SK-N-SH treated with all-trans-retinoic acid at 6 μM for 48 hours (cell line): ENCODE data around the gene PCDHGA5.

Experiments used
- ARNTL ChIP-seq: fragments of 450-650 bp; formaldehyde crosslinking; IDR thresholded peaks from 2 replicates; pipeline ENCODE4 v1.5.0; 2020; ENCODE audit warnings: low read depth, mild to moderate bottlenecking, moderate library complexity, borderline replicate concordance
- BACH2 ChIP-seq: fragments of 250-450 bp; sonication (Bioruptor Pico); IDR thresholded peaks from 2 replicates; pipeline ENCODE4 v1.9.0; 2021; ENCODE audit warnings: mild to moderate bottlenecking, borderline replicate concordance
- RARB ChIP-seq: fragments of 250-450 bp; sonication (Bioruptor Pico); IDR thresholded peaks from 2 replicates; pipeline ENCODE4 v1.8.0; 2021; ENCODE audit warnings: mild to moderate bottlenecking, moderate library complexity
- TOX ChIP-seq: fragments of 250-450 bp; sonication (Bioruptor Pico); IDR thresholded peaks from 2 replicates; pipeline ENCODE4 v1.8.0; 2021; ENCODE audit warnings: mild to moderate bottlenecking, moderate library complexity, borderline replicate concordance
- ZFP30 ChIP-seq: fragments of 450-650 bp; formaldehyde crosslinking; IDR thresholded peaks from 2 replicates; pipeline ENCODE4 v1.5.0; 2022; ENCODE audit warnings: mild to moderate bottlenecking, moderate library complexity
- ZNF565 ChIP-seq: fragments of 450-650 bp; formaldehyde crosslinking; conservative IDR thresholded peaks from 2 replicates; pipeline ENCODE4 v1.5.0; 2020; ENCODE audit warnings: low read depth, mild to moderate bottlenecking, moderate library complexity
- TF ChIP-seq, protein P1 (sequence below): fragments of 250-450 bp; sonication (Bioruptor Pico); IDR thresholded peaks from 2 replicates; pipeline ENCODE4 v1.8.0; 2021; ENCODE audit warnings: low read depth, mild to moderate bottlenecking, moderate library complexity, borderline replicate concordance
- TF ChIP-seq, protein P2 (sequence below): fragments of 250-450 bp; sonication (Bioruptor Pico); IDR thresholded peaks from 2 replicates; pipeline ENCODE4 v1.5.1; 2021; ENCODE audit warnings: mild to moderate bottlenecking, moderate library complexity
- TF ChIP-seq, protein P3 (sequence below): fragments of 250-450 bp; sonication (Bioruptor Pico); IDR thresholded peaks from 2 replicates; pipeline ENCODE4 v1.8.0; 2020; ENCODE audit warnings: mild to moderate bottlenecking, moderate library complexity, borderline replicate concordance
- TF ChIP-seq, protein P4 (sequence below): fragments of 250-450 bp; sonication (Bioruptor Pico); IDR thresholded peaks from 2 replicates; pipeline ENCODE4 v1.5.1; 2020; ENCODE audit warnings: low read depth, mild to moderate bottlenecking, moderate library complexity

DNA sequence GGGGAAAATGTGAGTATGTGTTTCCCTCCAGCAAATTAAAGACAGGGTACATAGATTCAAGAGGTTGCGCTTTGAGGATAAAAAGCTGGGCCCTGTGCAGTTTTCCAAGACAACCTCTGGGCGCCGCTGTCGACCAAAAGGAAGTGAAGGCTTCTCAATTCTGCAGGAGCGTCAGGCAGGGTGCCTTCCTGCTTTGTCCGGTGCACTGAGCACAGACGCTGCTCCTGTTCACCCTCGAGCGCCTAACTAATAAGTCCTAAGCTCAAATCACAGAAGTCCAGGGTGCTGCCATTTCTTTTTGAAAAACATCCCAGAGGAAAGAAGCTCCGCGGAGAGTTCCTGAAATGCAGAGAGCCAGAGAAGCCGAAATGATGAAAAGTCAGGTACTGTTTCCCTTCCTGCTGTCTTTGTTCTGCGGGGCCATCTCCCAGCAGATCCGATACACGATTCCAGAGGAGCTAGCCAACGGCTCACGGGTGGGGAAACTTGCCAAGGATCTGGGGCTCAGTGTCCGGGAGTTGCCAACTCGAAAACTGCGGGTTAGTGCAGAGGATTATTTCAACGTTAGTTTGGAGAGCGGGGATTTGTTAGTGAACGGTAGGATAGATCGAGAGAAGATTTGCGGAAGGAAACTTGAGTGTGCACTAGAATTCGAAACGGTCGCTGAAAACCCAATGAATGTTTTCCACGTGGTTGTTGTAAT, 13.9 kb upstream of the PCDHGA5 start, which contains the start of gene PCDHGB1:
- no peak for TF ChIP-seq ZNF565 (CRISPR knock-in tag)
- TF ChIP-seq, protein P1, sequence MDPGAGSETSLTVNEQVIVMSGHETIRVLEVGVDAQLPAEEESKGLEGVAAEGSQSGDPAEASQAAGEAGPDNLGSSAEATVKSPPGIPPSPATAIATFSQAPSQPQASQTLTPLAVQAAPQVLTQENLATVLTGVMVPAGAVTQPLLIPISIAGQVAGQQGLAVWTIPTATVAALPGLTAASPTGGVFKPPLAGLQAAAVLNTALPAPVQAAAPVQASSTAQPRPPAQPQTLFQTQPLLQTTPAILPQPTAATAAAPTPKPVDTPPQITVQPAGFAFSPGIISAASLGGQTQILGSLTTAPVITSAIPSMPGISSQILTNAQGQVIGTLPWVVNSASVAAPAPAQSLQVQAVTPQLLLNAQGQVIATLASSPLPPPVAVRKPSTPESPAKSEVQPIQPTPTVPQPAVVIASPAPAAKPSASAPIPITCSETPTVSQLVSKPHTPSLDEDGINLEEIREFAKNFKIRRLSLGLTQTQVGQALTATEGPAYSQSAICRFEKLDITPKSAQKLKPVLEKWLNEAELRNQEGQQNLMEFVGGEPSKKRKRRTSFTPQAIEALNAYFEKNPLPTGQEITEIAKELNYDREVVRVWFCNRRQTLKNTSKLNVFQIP (CRISPR knock-in tag), result no peak
- TF ChIP-seq TOX (CRISPR knock-in tag), result no peak
- TF ChIP-seq ZFP30, result no peak
- TF ChIP-seq, protein P2, sequence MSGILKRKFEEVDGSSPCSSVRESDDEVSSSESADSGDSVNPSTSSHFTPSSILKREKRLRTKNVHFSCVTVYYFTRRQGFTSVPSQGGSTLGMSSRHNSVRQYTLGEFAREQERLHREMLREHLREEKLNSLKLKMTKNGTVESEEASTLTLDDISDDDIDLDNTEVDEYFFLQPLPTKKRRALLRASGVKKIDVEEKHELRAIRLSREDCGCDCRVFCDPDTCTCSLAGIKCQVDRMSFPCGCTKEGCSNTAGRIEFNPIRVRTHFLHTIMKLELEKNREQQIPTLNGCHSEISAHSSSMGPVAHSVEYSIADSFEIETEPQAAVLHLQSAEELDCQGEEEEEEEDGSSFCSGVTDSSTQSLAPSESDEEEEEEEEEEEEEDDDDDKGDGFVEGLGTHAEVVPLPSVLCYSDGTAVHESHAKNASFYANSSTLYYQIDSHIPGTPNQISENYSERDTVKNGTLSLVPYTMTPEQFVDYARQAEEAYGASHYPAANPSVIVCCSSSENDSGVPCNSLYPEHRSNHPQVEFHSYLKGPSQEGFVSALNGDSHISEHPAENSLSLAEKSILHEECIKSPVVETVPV (CRISPR knock-in tag), result no peak
- no peak for TF ChIP-seq RARB (CRISPR knock-in tag)
- TF ChIP-seq, protein P3, sequence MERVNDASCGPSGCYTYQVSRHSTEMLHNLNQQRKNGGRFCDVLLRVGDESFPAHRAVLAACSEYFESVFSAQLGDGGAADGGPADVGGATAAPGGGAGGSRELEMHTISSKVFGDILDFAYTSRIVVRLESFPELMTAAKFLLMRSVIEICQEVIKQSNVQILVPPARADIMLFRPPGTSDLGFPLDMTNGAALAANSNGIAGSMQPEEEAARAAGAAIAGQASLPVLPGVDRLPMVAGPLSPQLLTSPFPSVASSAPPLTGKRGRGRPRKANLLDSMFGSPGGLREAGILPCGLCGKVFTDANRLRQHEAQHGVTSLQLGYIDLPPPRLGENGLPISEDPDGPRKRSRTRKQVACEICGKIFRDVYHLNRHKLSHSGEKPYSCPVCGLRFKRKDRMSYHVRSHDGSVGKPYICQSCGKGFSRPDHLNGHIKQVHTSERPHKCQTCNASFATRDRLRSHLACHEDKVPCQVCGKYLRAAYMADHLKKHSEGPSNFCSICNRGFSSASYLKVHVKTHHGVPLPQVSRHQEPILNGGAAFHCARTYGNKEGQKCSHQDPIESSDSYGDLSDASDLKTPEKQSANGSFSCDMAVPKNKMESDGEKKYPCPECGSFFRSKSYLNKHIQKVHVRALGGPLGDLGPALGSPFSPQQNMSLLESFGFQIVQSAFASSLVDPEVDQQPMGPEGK (CRISPR knock-in tag), result no peak
- no peak for TF ChIP-seq BACH2 (CRISPR knock-in tag)
- TF ChIP-seq ARNTL, result no peak
- TF ChIP-seq, protein P4, sequence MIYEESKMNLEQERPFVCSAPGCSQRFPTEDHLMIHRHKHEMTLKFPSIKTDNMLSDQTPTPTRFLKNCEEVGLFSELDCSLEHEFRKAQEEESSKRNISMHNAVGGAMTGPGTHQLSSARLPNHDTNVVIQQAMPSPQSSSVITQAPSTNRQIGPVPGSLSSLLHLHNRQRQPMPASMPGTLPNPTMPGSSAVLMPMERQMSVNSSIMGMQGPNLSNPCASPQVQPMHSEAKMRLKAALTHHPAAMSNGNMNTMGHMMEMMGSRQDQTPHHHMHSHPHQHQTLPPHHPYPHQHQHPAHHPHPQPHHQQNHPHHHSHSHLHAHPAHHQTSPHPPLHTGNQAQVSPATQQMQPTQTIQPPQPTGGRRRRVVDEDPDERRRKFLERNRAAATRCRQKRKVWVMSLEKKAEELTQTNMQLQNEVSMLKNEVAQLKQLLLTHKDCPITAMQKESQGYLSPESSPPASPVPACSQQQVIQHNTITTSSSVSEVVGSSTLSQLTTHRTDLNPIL, result no peak
